ENCODE data around the gene UBASH3B. TPM values are rescaled to one million over a fixed set of nuclear protein-coding genes. Genes with fewer than 3 reads are reported as not detected.

Gene UBASH3B
- polyA plus RNA-seq, 1 experiment = 19.1 TPM

DNA sequence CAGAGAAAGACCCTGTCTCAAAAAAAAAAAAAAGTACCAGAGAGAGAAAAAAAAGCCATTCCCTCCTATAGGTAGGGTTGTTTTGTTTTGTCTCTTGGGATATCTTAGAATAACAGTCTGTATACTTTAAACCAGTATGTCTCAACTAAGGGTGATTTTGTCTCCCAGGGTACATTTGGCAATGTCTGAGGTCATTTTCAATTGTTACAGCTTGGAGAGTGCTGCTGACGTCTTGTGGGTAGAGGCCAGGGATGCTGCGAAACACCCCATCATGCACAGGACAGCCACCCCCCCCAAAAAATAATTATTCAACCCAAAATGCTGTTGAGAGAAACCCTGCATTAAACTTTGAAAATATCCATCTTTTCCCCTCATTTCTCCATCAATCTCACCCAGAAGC is 126.7 kb downstream of the UBASH3B start:
- no peak for DNase-seq (ENCODE audit: low read depth, low spot score)
- no peak overlapping the region for H3K27ac ChIP-seq (ENCODE audit: low read depth, low read length)
- POLR2A ChIA-PET = interaction anchor here (1.5 kb wide), 1 partner anchor 127 kb away, joined by 10 read pairs; the partner anchor contains the start of gene UBASH3B
- H3K27me3 ChIP-seq (ENCODE audit: control insufficient read depth, insufficient read depth, low read length) = no peaks in the 10 kb centered on the region
- CTCF ChIA-PET = interaction anchor here (0.6 to 6.4 kb wide), 20 partner anchors 9 to 154 kb away, joined by 3 to 106 read pairs (median 5); partner anchors contain the start of gene UBASH3B
- no peaks in the 10 kb centered on the region for H3K9me3 ChIP-seq (ENCODE audit: control insufficient read depth, insufficient read depth, low read length)
- no peak overlapping the region for H3K4me3 ChIP-seq (ENCODE audit: low read depth, low read length)
- TF ChIP-seq, protein P1, sequence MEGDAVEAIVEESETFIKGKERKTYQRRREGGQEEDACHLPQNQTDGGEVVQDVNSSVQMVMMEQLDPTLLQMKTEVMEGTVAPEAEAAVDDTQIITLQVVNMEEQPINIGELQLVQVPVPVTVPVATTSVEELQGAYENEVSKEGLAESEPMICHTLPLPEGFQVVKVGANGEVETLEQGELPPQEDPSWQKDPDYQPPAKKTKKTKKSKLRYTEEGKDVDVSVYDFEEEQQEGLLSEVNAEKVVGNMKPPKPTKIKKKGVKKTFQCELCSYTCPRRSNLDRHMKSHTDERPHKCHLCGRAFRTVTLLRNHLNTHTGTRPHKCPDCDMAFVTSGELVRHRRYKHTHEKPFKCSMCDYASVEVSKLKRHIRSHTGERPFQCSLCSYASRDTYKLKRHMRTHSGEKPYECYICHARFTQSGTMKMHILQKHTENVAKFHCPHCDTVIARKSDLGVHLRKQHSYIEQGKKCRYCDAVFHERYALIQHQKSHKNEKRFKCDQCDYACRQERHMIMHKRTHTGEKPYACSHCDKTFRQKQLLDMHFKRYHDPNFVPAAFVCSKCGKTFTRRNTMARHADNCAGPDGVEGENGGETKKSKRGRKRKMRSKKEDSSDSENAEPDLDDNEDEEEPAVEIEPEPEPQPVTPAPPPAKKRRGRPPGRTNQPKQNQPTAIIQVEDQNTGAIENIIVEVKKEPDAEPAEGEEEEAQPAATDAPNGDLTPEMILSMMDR (IDR thresholded peaks at IDR 0.05; ENCODE audit: low read depth, low read length) = no peak

DNA sequence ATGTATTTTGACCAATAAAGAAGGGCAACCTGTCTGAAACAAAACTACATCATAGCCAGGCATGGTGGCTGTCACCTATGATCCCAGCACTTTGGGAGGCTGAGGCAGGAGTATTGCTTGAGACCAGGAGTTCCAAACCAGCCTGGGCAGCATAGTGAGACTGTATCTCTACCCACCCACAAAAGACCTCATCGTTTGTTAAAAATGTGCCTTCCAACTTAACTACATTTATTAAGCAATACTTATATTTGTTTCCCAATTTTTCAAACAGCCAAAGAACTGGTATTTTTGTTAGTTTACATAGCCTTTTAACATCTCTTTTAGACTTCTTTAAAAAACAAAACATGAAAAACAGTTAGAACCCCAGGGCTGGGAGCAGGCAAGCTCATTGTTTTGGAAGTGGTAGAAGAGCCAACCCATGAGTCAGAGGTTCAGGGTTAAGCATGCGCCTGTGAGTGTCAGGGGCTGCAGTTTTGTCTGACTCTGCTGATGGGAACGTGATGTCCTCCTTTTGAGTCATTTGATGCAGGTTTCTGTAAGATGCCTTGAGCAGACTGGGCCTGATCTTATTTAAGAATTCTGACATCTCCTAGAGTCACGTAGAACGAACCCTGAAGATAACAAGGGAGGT is 128.9 kb downstream of the UBASH3B start:
- Histone ChIP-seq H3K4me3 (ENCODE audit: low read depth, low read length) (no peak overlapping the region), H3K27ac (ENCODE audit: low read depth, low read length) (peak overlapping the region; percentile 95), H3K9me3 (ENCODE audit: control insufficient read depth, insufficient read depth, low read length) (no peaks in the 10 kb centered on the region), H3K27me3 (ENCODE audit: control insufficient read depth, insufficient read depth, low read length) (no peaks in the 10 kb centered on the region)
- TF ChIP-seq, protein P1 (IDR thresholded peaks at IDR 0.05; ENCODE audit: low read depth, low read length) = no peak
- DNase-seq (ENCODE audit: low read depth, low spot score) = peak; percentile 88
- POLR2A ChIA-PET = interaction anchor here (0.6 to 1.1 kb wide), 4 partner anchors 16 to 270 kb away, joined by 3 to 7 read pairs (median 4); no protein-coding TSS in a partner anchor
- CTCF ChIA-PET = interaction anchor here (1.0 to 6.4 kb wide), 8 partner anchors 11 to 239 kb away, joined by 3 to 106 read pairs (median 4); no protein-coding TSS in a partner anchor

DNA sequence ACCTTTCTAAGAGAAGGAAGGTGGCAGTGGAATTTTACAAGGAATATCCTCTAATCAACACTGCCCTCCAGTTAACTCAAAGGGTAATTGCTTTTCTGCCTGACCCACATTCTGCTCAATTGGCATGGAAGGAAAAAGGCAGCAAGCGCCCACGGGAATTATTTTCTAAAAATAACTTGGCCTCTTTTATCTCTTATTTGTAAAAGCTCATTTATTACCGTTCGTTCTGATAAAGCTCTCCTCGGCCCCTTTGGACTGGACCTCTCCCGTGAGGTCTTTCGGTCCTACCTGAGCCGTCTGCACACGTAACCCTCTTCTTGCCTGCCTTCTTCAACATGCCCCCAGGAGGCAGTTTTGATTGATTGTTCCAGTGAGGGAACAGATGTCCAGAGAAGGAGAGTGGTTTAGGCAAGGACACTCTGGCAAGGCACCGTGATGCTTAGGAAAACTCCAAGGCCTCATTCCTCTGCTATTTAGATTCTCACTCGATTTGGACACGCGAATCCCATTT is 129.6 kb downstream of the UBASH3B start:
- DNase-seq (ENCODE audit: low read depth, low spot score) = no peak
- CTCF ChIA-PET = interaction anchor here (1.0 to 6.4 kb wide), 7 partner anchors 11 to 238 kb away, joined by 3 to 106 read pairs (median 5); no protein-coding TSS in a partner anchor

DNA sequence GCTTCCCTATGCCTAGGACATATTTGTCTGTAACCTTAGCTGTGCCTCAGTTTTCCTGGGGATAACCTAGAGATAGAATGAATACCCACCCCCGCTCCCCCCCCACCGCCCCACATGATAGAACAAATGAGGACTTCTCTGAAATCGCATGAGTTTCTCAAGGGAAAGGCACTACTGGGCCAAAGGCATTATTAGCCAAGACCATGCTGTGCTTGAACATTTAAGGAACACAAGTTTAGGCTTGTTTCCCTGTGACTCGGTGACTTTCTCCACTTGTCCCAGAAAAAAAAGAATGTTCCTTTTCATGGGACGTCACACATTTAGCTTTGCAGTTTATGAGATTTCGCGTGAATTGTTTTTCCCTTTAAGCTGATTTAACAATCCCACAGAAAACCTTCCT is 131.4 kb downstream of the UBASH3B start:
- no peaks in the 10 kb centered on the region for H3K9me3 ChIP-seq (ENCODE audit: control insufficient read depth, insufficient read depth, low read length)
- no peak for DNase-seq (ENCODE audit: low read depth, low spot score)
- TF ChIP-seq, protein P1 (IDR thresholded peaks at IDR 0.05; ENCODE audit: low read depth, low read length) = no peak
- H3K27ac ChIP-seq (ENCODE audit: low read depth, low read length) = no peak overlapping the region
- H3K27me3 ChIP-seq (ENCODE audit: control insufficient read depth, insufficient read depth, low read length) = no peaks in the 10 kb centered on the region
- POLR2A ChIA-PET = no interaction called here
- no peak overlapping the region for H3K4me3 ChIP-seq (ENCODE audit: low read depth, low read length)
- CTCF ChIA-PET = interaction anchor here (1.1 to 1.4 kb wide), 2 partner anchors 9 to 67 kb away, joined by 4 to 8 read pairs; no protein-coding TSS in a partner anchor

More for the DNA sequence above, 129.6 kb downstream of the UBASH3B start:
- H3K27ac ChIP-seq (ENCODE audit: low read depth, low read length) = peak overlapping the region; percentile 95
- no peaks in the 10 kb centered on the region for H3K27me3 ChIP-seq (ENCODE audit: control insufficient read depth, insufficient read depth, low read length)
- no peaks in the 10 kb centered on the region for H3K9me3 ChIP-seq (ENCODE audit: control insufficient read depth, insufficient read depth, low read length)
- H3K4me3 ChIP-seq (ENCODE audit: low read depth, low read length) = no peak overlapping the region
- POLR2A ChIA-PET = no interaction called here
- TF ChIP-seq, protein P1 (IDR thresholded peaks at IDR 0.05; ENCODE audit: low read depth, low read length) = no peak
